IMR-90 (cell line): ENCODE data around the gene TTLL9.

ENCODE experiments used
- CTCF ChIP-seq: conservative IDR thresholded peaks from 2 replicates; pipeline ENCODE4 v1.5.1; 2012; ENCODE audit warnings: mild to moderate bottlenecking, low read depth, low read length, improper control_type of control experiment
- RFX5 ChIP-seq: IDR thresholded peaks from 2 replicates; pipeline ENCODE4 v1.8.0; 2012; ENCODE audit warnings: low read depth, mild to moderate bottlenecking, low read length, moderate library complexity

GRCh38 chr20:31906001-31906400, 35.6 kb downstream of the TTLL9 start:
- TF ChIP-seq CTCF (no peak), RFX5 (no peak)
